Stimulated activated CD8-positive, alpha-beta memory T cell treated with anti-CD3 and anti-CD28 coated beads, Interleukin-4, amount 100 ng/mL, for 24 hours (primary cell): ENCODE results near the gene WDR4.
"Not testable (repeated sequence)": the region's sequence is repeated elsewhere in the genome, so short reads cannot be mapped to it uniquely, and the experiment has no call there.

Experiments used
- DNase-seq: peaks from one replicate; pipeline ENCODE4 v3.0.0-alpha.2; 2020; ENCODE audit warnings: low read depth

Gene WDR4

DNA sequence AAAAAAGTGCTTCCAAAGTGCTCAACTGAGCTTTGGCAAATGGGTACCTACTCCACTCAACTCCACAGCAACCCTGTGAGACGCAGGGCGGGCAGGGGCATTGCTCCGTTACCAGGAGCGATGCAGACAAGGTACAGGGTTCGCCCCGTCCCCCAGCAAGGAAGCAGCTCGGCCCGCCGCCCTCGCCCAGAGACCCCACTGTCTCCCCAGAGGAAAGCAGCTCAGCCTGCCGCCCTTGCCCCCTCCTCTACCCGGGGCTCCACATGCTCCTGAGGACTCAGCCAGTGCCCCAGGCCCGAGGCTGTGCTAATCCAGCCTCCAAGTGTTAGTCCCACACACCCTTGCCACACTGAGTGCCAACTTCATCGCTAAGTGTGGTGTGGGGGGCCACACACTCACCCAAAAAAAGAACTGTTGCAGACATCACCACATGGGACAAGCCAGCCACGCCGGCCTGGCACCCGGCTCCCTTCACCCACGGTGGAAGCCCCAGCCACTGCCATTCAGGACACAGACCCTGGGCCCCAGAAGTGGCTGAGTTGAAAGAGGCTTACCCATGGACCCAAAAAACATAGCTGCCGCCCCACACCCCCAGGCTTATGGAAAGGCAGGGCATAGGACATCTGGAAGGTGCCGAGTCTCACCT is 26.3 kb downstream of the WDR4 start:
- DNase-seq, result no peak

DNA sequence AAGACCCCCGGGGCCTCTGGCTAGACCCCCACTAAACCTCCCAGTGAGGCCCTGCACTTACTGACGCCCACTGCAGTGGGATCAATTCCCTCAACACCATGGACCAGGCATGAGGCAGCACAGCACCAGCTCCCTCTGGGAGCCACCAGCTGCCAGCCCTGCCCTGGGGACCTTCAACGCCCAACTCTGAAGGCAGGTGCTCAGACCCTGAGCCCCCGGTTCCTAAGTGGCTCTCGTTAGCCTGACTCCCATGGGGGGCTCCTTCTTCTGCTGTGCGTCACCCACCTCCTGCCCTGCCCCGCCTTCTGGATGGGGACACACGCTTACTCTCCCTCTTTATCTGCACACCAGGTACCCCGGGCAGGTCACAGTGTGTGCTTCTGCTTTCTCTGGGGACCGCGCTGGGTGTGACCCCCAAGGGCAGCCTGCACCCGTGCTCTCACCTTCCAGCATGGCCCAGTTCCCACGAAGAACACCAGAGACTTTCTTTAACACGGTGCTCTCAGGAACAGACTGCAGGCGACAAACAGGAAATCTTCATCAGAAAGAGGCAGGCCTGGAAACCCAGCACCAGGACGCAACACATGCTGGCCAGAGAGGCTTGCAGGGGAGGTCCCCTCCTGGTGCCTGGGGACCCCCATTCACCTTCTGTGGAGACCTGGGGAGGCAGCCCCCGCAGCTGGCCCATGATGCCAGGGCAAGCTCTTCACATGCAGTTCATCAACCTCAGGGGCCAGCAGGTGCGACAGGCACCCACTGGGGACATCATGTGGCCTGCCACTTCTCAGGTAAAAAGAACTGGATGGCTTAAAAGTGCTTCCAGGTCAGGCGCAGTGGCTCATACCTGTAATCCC is 27.3 kb downstream of the WDR4 start:
- DNase-seq, result no peak

DNA sequence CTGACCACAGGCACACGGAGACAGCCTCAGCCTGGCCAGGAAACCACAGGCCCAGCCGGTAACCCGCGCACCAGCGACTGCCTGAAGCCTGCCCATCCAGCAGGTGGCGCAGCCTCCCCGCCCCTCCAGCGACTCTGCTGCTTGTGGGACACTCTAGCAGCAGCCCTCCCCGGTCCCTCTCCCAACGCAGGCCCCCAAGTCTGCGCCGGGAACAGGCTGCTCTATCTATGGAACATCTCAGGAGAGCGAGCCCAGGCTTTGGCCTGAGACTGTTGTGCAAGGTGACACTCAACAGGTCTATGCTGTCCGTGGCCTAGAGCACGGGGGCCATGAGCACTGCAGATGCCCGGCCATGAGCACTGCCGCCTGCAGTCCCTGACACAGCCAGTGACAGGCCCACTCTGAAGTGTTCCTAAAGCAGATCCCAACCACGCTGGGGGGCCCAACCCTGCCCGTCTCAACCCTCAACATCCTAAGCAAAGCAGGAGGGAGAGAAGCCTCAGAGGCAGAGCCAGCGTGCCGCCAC is 28.4 kb downstream of the WDR4 start:
- no peak for DNase-seq

DNA sequence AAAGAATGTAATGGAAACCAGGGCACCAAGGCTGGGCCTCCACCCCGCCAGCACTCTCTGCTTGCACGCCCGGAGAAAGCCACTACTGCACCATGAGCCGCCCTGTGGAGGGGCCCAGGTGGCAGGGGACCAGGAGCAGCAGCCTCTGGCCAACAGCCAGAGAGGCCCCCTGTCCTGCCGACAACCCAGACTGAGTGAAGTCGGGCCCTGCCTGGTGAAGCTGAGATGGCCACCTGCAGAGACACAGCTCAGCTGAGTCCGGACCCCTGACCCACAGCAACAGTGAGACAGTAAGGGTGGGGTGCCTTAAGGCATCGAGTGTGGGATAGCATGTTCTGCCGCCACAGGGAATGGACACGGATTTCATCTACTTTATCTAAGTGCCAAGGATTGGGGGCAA is 28.9 kb downstream of the WDR4 start:
- DNase-seq, result no peak

DNA sequence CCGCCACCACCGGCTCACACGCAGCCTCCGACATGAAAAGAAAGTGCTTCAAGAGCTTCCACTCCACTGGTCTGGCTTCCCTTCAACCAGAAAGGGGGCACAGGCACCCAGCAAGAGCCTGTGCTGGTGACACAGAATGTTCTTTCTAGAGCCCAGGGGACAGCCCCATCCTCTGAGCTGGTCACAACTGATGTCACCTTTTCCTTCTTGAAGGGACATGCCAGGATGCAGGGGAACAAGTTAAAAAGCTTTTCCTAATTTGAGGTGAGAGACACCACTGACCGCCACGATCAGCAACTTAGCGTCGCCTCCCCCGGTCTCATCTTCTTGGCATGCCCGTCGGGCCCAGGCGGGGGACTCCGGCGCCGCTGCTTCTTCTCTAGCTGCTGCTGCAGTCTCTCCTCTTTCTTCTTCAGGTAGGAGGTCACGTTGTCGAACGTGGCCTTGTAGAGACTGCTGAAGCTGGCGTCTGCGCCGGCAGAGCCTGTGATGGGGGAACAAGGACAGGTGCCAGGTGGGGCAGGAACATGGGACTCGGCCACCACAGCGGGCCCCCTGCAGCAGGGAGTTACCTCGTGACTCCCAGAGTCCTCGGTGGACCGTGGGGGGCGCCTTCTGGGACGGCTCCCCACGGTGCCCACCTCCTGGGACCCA is 29.5 kb downstream of the WDR4 start:
- DNase-seq, result no peak

DNA sequence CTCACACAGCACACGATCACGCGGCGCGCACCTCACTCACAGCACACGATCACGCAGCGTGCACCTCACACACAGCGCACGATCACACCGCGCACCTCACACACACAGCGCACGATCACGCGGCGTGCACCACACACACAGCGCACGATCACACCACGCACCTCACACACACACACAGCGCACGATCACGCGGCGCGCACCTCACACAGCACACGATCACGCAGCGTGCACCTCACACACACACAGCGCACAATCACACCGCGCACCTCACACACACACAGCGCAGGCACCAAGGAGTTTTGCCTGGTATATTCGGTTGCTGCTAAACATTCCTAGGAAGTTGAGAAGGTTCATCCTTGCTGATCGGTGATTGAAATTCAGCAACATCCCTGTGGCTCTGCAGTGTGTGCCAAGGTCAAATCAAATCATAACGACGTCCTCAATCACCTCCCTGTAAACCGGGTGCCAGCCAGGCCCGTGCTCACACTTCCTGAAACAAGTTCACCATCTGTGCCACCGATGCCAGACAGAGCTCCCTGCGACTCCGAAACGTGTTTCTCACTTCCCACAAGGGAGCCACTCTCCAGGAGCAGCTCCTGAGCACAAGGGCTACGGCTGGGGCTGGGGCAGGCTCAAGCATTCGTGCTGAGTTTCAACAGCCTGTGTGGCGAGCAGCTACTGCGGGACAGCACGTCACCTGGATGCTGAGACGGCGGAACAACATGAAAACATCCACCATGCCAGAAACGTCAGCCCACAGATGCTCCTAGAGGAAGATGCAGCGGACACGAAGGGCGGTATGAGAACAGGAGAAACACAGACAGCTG is 30.2 kb downstream of the WDR4 start:
- DNase-seq, result no peak

DNA sequence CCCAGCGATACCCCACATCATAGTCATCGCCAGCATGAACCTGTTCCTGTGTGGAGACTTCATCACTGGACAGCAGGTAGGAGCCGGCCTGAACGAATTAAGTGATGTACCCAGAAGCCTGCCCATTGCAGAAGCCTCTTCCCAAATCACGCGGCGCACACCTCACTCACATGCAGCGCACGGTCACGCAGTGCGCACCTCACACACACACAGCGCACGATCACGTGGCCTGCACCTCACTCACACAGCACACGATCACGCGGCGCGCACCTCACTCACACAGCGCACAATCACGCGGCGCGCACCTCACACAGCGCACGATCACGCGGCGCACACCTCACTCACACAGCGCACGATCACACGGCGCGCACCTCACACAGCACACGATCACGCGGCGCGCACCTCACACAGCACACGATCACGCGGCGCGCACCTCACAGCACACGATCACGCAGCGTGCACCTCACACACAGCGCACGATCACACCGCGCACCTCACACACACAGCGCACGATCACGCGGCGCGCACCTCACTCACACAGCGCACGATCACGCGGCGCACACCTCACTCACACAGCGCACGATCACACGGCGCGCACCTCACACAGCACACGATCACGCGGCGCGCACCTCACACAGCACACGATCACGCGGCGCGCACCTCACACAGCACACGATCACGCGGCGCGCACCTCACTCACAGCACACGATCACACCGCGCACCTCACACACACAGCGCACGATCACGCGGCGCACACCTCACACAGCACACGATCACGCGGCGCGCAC is 31.0 kb downstream of the WDR4 start:
- not testable (repeated sequence) for DNase-seq

DNA sequence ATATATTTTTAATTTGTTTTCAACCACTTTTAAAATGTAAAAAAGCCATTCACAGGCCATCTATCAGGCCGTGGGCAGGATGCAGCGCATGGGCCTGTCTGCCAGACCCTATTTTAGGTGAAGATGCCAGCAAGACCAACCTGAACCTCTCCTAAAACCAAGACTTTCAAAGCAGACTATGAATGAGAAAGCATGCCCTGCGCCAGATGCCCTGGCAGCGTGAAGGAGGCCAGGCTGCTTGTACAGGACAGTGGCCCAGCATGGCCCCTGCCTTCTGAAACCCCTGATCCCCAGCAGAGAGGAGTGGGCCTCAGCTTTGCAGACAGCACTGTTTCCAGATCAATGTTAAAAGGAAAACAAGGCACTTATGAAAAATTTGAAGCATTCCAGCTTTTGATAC is 31.6 kb downstream of the WDR4 start:
- DNase-seq, result no peak

DNA sequence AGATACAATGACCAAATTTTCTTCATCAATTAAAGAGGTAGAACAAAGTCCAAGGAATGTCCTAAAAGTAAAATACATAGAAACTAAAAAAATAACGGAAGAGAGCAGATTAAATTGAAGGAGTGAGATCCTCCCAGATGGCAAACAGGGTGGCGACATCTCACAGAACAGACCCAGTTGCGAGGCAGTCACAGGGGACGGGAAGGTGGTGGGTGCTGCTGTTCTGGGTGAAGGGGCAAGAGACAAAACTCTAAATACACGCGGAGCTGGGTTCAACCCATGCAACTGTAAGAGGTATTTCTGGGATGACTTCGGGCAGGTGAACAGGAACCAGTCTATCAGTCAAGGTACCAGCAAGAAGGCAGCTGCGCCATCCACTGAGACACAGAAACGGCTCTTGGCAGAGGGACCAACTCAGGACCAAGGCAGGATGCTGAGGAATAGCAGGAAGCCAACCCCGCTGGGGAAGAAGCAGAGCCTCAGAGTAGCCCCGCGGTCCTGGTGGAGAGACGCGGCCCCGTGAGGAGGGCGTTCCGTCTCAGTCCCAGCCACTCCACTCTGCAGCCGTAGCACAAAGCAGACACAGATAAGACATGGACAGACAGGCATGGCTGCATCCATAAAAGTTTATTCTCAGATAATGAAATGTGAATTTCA is 32.2 kb downstream of the WDR4 start:
- DNase-seq, result no peak

DNA sequence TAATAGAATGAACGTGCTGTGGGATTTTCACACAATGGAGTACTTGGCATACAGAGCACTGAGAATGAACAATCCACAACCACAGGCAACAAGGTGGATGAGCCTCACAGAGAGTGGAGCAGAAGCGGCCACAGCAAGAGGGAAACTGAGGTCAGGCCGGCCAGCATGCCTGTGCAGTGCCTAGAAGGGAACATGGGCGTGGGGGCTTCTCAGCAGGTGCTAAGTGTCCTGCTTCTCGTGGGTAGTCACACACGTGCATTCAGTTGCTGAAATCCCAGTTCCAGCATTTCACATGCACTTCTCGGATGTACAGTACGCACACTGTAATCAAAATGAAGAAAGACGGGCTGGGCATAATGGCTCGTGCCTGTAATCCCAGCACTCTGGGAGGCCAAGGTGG is 33.1 kb downstream of the WDR4 start:
- DNase-seq, result no peak

DNA sequence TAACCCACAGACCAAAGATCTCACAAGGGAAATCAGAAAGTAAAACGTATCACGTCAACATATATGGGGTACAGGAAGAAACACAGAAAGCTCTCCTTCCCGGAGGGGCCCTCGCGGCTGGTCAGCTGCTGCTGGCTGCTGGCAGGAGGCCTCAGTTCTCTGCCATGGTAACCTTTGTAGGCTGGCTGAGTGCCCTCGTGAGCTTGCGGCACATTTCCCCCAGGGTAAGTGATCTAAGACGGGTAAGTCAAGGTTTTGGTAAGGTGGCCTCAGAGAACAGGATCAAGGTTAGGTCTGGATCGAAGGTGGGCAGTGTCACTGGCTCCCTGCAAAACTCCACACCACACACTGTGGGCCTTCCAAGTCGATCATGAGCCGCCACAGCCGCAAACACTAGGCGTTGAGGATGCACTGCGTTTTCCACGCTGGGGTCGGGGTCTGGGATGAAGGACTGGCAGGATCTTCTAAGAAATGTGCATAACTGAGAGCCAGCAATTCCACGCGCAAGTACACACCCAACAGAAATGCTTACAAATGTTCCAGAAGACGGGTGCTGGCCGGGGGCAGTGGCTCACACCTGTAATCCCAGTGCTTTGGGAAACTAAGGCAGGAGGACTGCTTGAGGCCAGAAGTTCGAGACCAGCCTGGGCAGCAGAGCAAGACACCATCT is 33.9 kb downstream of the WDR4 start:
- no peak for DNase-seq

DNA sequence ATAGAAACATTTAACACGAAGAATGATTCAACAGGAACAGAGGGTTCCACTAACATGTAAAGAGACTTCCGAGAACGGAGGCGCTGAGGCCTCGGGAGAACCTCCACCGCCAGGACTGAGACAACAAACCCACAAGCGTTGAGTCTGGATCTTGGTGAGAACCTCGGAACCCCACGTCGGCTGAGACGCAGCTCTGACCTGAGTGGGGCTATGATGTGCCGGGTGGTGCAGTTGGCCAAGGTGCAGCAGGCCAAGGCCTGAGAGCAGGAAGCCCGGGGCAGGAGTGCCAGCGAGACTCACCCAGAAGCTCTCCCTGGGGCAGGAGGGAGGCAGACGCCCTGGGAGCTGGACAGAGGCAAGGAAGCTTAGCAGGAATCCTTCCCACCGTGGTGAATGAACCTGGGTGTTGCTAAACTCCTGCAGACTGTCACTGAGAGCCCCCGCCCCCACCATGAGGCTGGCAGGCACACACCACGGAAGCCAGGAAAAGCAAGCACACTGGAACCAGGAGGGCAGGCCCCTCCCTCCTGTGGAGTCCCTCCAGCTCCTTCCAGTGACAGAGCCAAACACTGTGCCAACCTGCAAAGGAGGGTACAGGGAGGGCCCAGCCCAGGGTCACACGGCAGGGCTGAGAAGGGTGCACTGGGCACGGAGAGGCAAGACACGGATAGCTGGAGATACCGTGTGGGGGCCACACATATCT is 34.8 kb downstream of the WDR4 start:
- no peak for DNase-seq

DNA sequence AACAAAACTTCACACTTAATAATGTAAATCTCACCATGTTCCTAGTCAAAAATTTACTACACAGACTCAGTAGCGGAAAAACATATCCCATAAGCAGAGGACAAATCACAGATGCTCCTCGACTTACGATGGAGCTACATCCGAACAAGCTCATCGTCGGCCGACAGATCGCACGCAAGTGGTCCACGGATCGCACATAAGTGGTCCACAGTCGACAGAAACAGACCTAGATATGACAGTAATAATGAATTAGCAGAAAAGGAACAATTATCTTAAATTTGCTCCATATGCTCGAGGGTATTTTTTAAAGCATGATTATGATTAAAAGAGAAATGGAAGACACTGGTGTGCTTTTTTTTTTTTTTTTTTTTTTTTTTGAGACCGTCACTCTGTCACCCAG is 36.3 kb downstream of the WDR4 start:
- no peak for DNase-seq

DNA sequence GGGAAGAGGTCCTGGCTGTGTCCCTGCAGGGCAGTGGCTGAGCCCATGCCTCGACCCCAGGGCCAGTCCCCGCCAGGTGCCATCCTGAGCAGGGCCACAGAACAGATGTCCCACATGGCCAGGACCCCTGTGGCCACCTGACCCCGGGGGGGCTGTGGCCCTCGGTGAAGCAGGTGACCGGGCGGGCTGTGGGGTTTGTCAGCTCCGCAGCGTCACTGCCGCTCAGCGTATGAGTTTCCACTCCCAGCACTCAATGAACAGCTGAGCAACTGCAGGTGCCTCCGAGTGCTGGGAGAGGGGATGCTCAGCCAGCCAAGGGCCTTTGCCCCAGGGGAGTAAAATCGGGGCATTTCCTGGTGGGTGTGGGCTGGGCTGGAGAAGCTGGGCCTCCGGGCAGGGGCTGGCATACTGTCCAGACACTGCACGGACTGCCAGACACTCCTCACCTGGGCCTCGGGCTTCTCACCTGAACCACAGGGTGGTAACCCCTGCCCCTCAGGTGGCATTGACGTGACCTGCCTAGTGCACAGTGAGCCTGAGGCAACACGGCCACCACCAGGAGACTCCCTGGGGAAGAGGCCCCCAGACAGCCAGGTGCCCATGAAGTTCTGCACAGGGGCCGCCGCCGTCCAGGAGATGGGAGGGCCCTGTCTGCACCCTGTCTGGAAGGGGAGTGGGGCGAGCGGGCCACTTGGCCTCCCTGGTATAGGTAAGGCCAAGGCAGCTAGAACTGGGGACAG is 37.3 kb downstream of the WDR4 start:
- not testable (repeated sequence) for DNase-seq

DNA sequence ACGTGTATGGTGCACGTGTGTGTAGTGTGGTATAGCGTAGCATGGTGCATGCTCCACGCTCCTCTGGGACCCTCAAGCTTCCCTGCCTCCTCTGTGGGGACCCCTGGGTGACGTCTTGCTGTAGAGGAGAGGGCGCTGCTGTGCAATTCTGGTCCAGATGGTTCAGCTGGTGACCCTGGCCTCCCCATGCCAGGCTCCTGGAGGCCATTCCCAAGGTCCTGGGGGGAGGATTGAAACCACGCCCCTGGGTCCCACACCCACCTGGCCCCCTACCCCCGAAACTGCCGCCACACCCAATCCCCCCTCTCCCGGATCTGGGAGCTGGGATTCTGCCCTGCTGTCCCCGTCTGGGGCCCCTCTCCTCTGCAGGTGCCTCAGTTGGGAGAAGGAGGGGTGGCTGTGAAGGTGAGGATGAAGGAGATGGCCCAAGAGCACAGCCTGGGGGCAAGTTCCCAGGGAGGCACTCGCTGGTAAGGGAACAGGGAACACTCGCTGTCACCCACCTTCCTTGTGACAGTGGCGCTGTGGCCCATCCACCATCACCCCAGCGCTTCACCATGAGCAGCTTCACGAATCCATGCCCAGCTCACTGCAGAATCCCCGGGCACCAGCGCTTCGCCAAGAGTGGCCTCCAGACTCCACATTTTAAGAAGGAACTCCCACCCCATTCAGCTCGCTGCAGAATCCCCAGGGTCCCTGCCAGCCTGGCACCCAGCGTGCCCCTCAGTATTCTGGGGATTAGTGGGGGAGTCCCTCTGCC is 38.0 kb downstream of the WDR4 start:
- no peak for DNase-seq

DNA sequence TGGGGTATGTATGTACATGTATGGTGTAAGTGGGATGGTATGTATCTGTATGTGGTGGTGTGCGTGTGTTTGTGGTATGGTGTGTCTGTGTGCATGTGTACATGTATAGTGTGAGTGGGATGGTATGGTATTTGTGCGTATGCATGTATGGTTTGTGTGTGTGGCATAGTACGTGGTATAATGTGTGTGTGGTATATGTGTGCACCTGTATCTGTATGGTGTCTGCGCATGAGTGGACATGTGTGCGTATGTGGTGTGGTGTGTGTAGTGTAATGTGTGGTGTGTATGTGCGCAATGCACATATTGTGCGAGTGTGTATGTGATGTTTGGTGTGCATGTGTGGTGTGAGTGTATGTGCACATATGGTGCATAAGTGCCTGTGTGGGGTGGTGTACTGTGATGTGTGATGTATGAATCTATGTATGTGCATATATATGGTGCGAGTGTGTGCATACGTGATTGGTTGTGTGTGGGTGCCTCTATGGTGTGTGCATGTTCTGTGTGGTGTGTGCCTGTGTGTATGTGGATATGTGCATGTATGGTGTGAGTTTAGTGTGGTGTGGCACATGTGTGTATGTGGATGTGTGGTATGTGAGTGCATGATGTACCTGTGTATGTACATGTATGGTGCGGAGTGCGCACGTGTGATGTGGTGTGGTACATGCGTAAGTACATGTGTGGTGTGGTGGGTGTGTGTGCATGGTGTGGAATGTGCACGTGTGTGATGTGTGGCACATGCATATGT is 38.8 kb downstream of the WDR4 start:
- DNase-seq, result no peak
